ENCODE data around the gene CYB561A3. TPM values are rescaled to one million over a fixed set of nuclear protein-coding genes. Genes with fewer than 3 reads are reported as not detected.

Gene CYB561A3
- total RNA-seq, 2 experiments from 2014 or later = 28.1 to 63.8 TPM

- Histone ChIP-seq H3K36me3 (ENCODE audit: insufficient read depth, low read length) (peaks cover 35% of the 10 kb centered on the region), H3K4me2 (ENCODE audit: low read length) (no peak overlapping the region), H3K4me3 (ENCODE audit: low read depth, low read length, poor library complexity, severe bottlenecking) (no peak overlapping the region), H3K27ac (ENCODE audit: low read depth, low read length, poor library complexity, severe bottlenecking) (no peak overlapping the region), H3K9me3 (ENCODE audit: low read length) (peaks cover 9% of the 10 kb centered on the region; the same call in 1 of the 2 replicates), H3K4me1 (ENCODE audit: insufficient read depth, low read length, poor library complexity, severe bottlenecking) (no peaks in the 10 kb centered on the region), H3K79me2 (ENCODE audit: insufficient read depth, low read depth, low read length) (no peaks in the 10 kb centered on the region), H4K20me1 (ENCODE audit: insufficient read depth, low read length) (no peaks in the 10 kb centered on the region), H3K9me2 (ENCODE audit: insufficient read depth, low read length) (no peaks in the 10 kb centered on the region), H2AFZ (ENCODE audit: low read length) (no peak overlapping the region)
- no peak for DNase-seq (ENCODE audit: low spot score)
- POLR2A ChIA-PET = interaction anchor here (1.5 kb wide), 1 partner anchor 43 kb away, joined by 4 read pairs; no protein-coding TSS in a partner anchor
- TF ChIP-seq, protein P1, sequence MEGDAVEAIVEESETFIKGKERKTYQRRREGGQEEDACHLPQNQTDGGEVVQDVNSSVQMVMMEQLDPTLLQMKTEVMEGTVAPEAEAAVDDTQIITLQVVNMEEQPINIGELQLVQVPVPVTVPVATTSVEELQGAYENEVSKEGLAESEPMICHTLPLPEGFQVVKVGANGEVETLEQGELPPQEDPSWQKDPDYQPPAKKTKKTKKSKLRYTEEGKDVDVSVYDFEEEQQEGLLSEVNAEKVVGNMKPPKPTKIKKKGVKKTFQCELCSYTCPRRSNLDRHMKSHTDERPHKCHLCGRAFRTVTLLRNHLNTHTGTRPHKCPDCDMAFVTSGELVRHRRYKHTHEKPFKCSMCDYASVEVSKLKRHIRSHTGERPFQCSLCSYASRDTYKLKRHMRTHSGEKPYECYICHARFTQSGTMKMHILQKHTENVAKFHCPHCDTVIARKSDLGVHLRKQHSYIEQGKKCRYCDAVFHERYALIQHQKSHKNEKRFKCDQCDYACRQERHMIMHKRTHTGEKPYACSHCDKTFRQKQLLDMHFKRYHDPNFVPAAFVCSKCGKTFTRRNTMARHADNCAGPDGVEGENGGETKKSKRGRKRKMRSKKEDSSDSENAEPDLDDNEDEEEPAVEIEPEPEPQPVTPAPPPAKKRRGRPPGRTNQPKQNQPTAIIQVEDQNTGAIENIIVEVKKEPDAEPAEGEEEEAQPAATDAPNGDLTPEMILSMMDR (conservative IDR thresholded peaks at IDR 0.05; ENCODE audit: low read length) = no peak
- TF ChIP-seq EZH2phosphoT487 (IDR thresholded peaks at IDR 0.05; ENCODE audit: borderline replicate concordance, low read depth, low read length) = no peak
- CTCF ChIA-PET (ENCODE audit: unreplicated experiment) = no interaction called here
- no TSS peak for BruUV-seq (replicated peaks)
- intact Hi-C loops (cut with micrococcal nuclease; ENCODE audit: unreplicated experiment) = no loop called here
Observed at GRCh38 chr11:61378713-61379313, 17.1 kb upstream of the CYB561A3 start.

DNA sequence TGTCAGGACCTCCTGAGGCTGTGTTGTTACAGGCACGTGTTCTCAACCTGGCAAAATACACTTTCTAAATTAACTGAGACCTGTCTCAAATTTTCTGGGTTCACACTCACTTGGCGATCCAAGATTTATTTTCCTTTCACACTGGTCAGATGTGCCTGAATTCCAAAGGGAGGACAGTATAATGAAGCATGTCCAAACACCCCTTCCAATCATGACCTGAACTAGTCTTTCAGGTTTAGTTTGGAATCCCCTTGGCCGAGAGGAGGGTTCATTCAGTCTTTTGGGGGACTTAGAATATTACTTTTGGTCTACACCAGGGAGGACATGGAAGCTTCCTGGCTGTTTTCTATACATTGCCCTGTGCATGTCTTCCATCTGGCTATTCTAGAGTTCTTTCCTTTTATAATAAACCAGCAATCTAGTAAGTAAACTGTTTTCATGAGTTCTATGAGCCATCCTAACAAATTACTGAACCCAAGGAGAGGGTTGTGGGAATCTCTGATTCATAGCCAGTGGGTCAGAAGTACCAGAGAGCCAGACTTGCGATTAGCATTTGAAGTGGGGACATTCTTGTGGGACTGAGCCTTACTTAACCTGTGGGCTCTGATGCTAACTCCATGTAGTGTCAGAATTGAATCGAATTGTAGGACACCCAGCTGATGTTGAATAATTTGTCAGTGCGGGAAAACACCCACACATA lies 15.9 kb upstream of the CYB561A3 start:
- Histone ChIP-seq H2AFZ (ENCODE audit: low read length) (no peak overlapping the region), H3K9me2 (ENCODE audit: insufficient read depth, low read length) (no peaks in the 10 kb centered on the region), H3K9me3 (ENCODE audit: low read length) (peaks cover 16% of the 10 kb centered on the region; the same call in 1 of the 2 replicates), H3K79me2 (ENCODE audit: insufficient read depth, low read depth, low read length) (no peaks in the 10 kb centered on the region), H4K20me1 (ENCODE audit: insufficient read depth, low read length) (no peaks in the 10 kb centered on the region), H3K36me3 (ENCODE audit: insufficient read depth, low read length) (peaks cover 46% of the 10 kb centered on the region), H3K4me3 (ENCODE audit: low read depth, low read length, poor library complexity, severe bottlenecking) (no peak overlapping the region), H3K4me2 (ENCODE audit: low read length) (no peak overlapping the region), H3K27ac (ENCODE audit: low read depth, low read length, poor library complexity, severe bottlenecking) (no peak overlapping the region), H3K4me1 (ENCODE audit: insufficient read depth, low read length, poor library complexity, severe bottlenecking) (no peaks in the 10 kb centered on the region)
- ChIA-PET POLR2A (interaction anchor here (1.5 kb wide), 1 partner anchor 41 kb away, joined by 4 read pairs; no protein-coding TSS in a partner anchor), CTCF (ENCODE audit: unreplicated experiment) (no interaction called here)
- intact Hi-C loops (cut with micrococcal nuclease; ENCODE audit: unreplicated experiment) = no loop called here
- DNase-seq (ENCODE audit: low spot score) = no peak
- no peak for TF ChIP-seq EZH2phosphoT487 (IDR thresholded peaks at IDR 0.05; ENCODE audit: borderline replicate concordance, low read depth, low read length)
- TF ChIP-seq, protein P1 (conservative IDR thresholded peaks at IDR 0.05; ENCODE audit: low read length) = no peak
- BruUV-seq (replicated peaks) = no TSS peak

DNA sequence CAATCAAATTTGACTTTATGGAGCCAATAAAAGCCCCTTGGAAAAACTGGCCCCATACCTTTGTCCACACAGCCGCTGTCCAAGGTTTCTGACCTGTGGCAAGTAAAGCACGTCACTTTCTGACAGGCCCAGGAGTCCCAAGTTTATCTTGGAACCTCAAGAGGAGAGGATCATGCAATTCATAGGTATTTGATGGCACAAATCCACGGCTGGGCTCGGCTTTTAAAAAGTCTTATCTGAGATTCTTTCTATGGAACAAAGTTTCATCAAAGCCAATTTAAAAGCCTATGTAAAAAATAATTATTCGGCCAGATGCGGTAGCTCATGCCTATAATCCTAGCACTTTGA lies 14.1 kb upstream of the CYB561A3 start:
- ChIA-PET POLR2A (interaction anchor here (1.1 kb wide), 1 partner anchor 40 kb away, joined by 3 read pairs; no protein-coding TSS in a partner anchor), CTCF (ENCODE audit: unreplicated experiment) (no interaction called here)
- no peaks in the 10 kb centered on the region for H4K20me1 ChIP-seq (ENCODE audit: insufficient read depth, low read length)
- no peak for DNase-seq (ENCODE audit: low spot score)
- peaks cover 24% of the 10 kb centered on the region; the same call in 1 of the 2 replicates for H3K9me3 ChIP-seq (ENCODE audit: low read length)
- peaks cover 61% of the 10 kb centered on the region for H3K36me3 ChIP-seq (ENCODE audit: insufficient read depth, low read length)
- no peaks in the 10 kb centered on the region for H3K9me2 ChIP-seq (ENCODE audit: insufficient read depth, low read length)
- H3K27ac ChIP-seq (ENCODE audit: low read depth, low read length, poor library complexity, severe bottlenecking) = no peak overlapping the region
- intact Hi-C loops (cut with micrococcal nuclease; ENCODE audit: unreplicated experiment) = no loop called here
- H3K4me1 ChIP-seq (ENCODE audit: insufficient read depth, low read length, poor library complexity, severe bottlenecking) = no peaks in the 10 kb centered on the region
- no TSS peak for BruUV-seq (replicated peaks)
- TF ChIP-seq, protein P1 (conservative IDR thresholded peaks at IDR 0.05; ENCODE audit: low read length) = no peak
- TF ChIP-seq EZH2phosphoT487 (IDR thresholded peaks at IDR 0.05; ENCODE audit: borderline replicate concordance, low read depth, low read length) = no peak
- no peak overlapping the region for H3K4me2 ChIP-seq (ENCODE audit: low read length)
- no peaks in the 10 kb centered on the region for H3K79me2 ChIP-seq (ENCODE audit: insufficient read depth, low read depth, low read length)
- H2AFZ ChIP-seq (ENCODE audit: low read length) = no peak overlapping the region
- no peak overlapping the region for H3K4me3 ChIP-seq (ENCODE audit: low read depth, low read length, poor library complexity, severe bottlenecking)

Data from OCI-LY7 (cell line).